VCaP (cell line): Measurements from ENCODE around the gene NAPA.

Experiments
- H3K27ac ChIP-seq: fragments of 450-650 bp; 2 replicates; pipeline ENCODE4 v1.5.1; 2017
- CTCF ChIP-seq: fragments of 450-650 bp; conservative IDR thresholded peaks from 2 replicates; pipeline ENCODE4 v1.5.1; 2017; ENCODE audit warnings: mild to moderate bottlenecking, moderate library complexity

The NAPA gene

GRCh38 chr19:47507924-47508553, 6.8 kb downstream of the NAPA start:
- peak overlapping the region; percentile 96 for H3K27ac ChIP-seq
- TF ChIP-seq CTCF: no peak

GRCh38 chr19:47507012-47507411, 7.9 kb downstream of the NAPA start:
- peak overlapping the region; percentile 96 for H3K27ac ChIP-seq

GRCh38 chr19:47506459-47506858, 8.4 kb downstream of the NAPA start:
- no peak for TF ChIP-seq CTCF
- peak overlapping the region; percentile 96 for H3K27ac ChIP-seq

More at GRCh38 chr19:47507012-47507411, 7.9 kb downstream of the NAPA start:
- TF ChIP-seq CTCF: no peak

- H3K27ac ChIP-seq: peak overlapping the region; percentile 96
- TF ChIP-seq CTCF: no peak
These were observed 9.4 kb downstream of the NAPA start for GRCh38 chr19:47505506-47505905.

- TF ChIP-seq CTCF: no peak
- peak overlapping the region; percentile 96; the same call in 1 of the 2 replicates for H3K27ac ChIP-seq
These were observed 11.1 kb downstream of the NAPA start for GRCh38 chr19:47503826-47504150.

- H3K27ac ChIP-seq: peak overlapping the region; percentile 96; the same call in 1 of the 2 replicates
- TF ChIP-seq CTCF: no peak
These were observed 11.6 kb downstream of the NAPA start for GRCh38 chr19:47503130-47503825.

GRCh38 chr19:47499863-47500830, 14.7 kb downstream of the NAPA start:
- TF ChIP-seq CTCF: no peak

More at GRCh38 chr19:47499863-47500830, 14.7 kb downstream of the NAPA start:
- peak overlapping the region; percentile 68 for H3K27ac ChIP-seq
